Measurements from ENCODE around the gene PIK3CA.
"Not testable (repeated sequence)": the region's sequence is repeated elsewhere in the genome, so short reads cannot be mapped to it uniquely, and the experiment has no call there.

PIK3CA gene

GRCh38 chr3:179196098-179196497 lies 47.9 kb downstream of the PIK3CA start:
- no peaks in the 10 kb centered on the region for H3K4me1 ChIP-seq (ENCODE audit: control insufficient read depth, insufficient read depth, low read length)
- no peaks in the 10 kb centered on the region for H3K9me3 ChIP-seq (ENCODE audit: control insufficient read depth in 2 of 2, low read length in 2 of 2)
- no peak overlapping the region for H3K4me3 ChIP-seq (ENCODE audit: low read length in 2 of 2)
- H3K27me3 ChIP-seq (ENCODE audit: control insufficient read depth in 1 of 2, insufficient read depth in 2 of 2, low read length in 2 of 2) = no peaks in the 10 kb centered on the region
- H3K36me3 ChIP-seq (ENCODE audit: control insufficient read depth in 2 of 2, insufficient read depth in 2 of 2, low read length in 2 of 2) = no peaks in the 10 kb centered on the region
- H3K9ac ChIP-seq (ENCODE audit: low read length in 2 of 2) = no peak overlapping the region
- no peak overlapping the region for H3K27ac ChIP-seq (ENCODE audit: low read length)

- H3K27me3 ChIP-seq (ENCODE audit: control insufficient read depth in 1 of 2, insufficient read depth in 2 of 2, low read length in 2 of 2) = no peaks in the 10 kb centered on the region
- no peak overlapping the region for H3K4me3 ChIP-seq (ENCODE audit: low read length in 2 of 2)
- no peak overlapping the region for H3K27ac ChIP-seq (ENCODE audit: low read length)
- no peaks in the 10 kb centered on the region for H3K9me3 ChIP-seq (ENCODE audit: control insufficient read depth in 2 of 2, low read length in 2 of 2)
- no peaks in the 10 kb centered on the region for H3K36me3 ChIP-seq (ENCODE audit: control insufficient read depth in 2 of 2, insufficient read depth in 2 of 2, low read length in 2 of 2)
- H3K9ac ChIP-seq (ENCODE audit: low read length in 2 of 2) = no peak overlapping the region
- H3K4me1 ChIP-seq (ENCODE audit: control insufficient read depth, insufficient read depth, low read length) = no peaks in the 10 kb centered on the region
Measured at GRCh38 chr3:179196700-179197099, 48.5 kb downstream of the PIK3CA start.

GRCh38 chr3:179200790-179201189 lies 52.6 kb downstream of the PIK3CA start:
- Histone ChIP-seq H3K36me3 (ENCODE audit: control insufficient read depth in 2 of 2, insufficient read depth in 2 of 2, low read length in 2 of 2) (peaks cover 2 to 5% of the 10 kb centered on the region in 2 donors), H3K4me1 (ENCODE audit: control insufficient read depth, insufficient read depth, low read length) (no peaks in the 10 kb centered on the region), H3K9ac (ENCODE audit: low read length in 2 of 2) (no peak overlapping the region), H3K9me3 (ENCODE audit: control insufficient read depth in 2 of 2, low read length in 2 of 2) (no peaks in the 10 kb centered on the region), H3K27me3 (ENCODE audit: control insufficient read depth in 1 of 2, insufficient read depth in 2 of 2, low read length in 2 of 2) (no peaks in the 10 kb centered on the region), H3K4me3 (ENCODE audit: low read length in 2 of 2) (no peak overlapping the region), H3K27ac (ENCODE audit: low read length) (no peak overlapping the region)

GRCh38 chr3:179215550-179215949 lies 67.4 kb downstream of the PIK3CA start:
- not testable (repeated sequence) for H3K9ac ChIP-seq (ENCODE audit: low read length in 2 of 2); H3K27ac ChIP-seq (ENCODE audit: low read length); H3K36me3 ChIP-seq (ENCODE audit: control insufficient read depth in 2 of 2, insufficient read depth in 2 of 2, low read length in 2 of 2); H3K4me3 ChIP-seq (ENCODE audit: low read length in 2 of 2); H3K27me3 ChIP-seq (ENCODE audit: control insufficient read depth in 1 of 2, insufficient read depth in 2 of 2, low read length in 2 of 2); H3K4me1 ChIP-seq (ENCODE audit: control insufficient read depth, insufficient read depth, low read length); H3K9me3 ChIP-seq (ENCODE audit: control insufficient read depth in 2 of 2, low read length in 2 of 2)

- not testable (repeated sequence) for H3K9ac ChIP-seq (ENCODE audit: low read length in 2 of 2); H3K9me3 ChIP-seq (ENCODE audit: control insufficient read depth in 2 of 2, low read length in 2 of 2); H3K27ac ChIP-seq (ENCODE audit: low read length); H3K4me1 ChIP-seq (ENCODE audit: control insufficient read depth, insufficient read depth, low read length); H3K27me3 ChIP-seq (ENCODE audit: control insufficient read depth in 1 of 2, insufficient read depth in 2 of 2, low read length in 2 of 2); H3K4me3 ChIP-seq (ENCODE audit: low read length in 2 of 2); H3K36me3 ChIP-seq (ENCODE audit: control insufficient read depth in 2 of 2, insufficient read depth in 2 of 2, low read length in 2 of 2)
Measured at GRCh38 chr3:179218213-179218612, 70.1 kb downstream of the PIK3CA start.

GRCh38 chr3:179223548-179223947 lies 75.4 kb downstream of the PIK3CA start:
- Histone ChIP-seq H3K4me1 (ENCODE audit: control insufficient read depth, insufficient read depth, low read length) (no peaks in the 10 kb centered on the region), H3K27ac (ENCODE audit: low read length) (no peak overlapping the region), H3K9me3 (ENCODE audit: control insufficient read depth in 2 of 2, low read length in 2 of 2) (no peaks in the 10 kb centered on the region), H3K27me3 (ENCODE audit: control insufficient read depth in 1 of 2, insufficient read depth in 2 of 2, low read length in 2 of 2) (no peaks in the 10 kb centered on the region), H3K36me3 (ENCODE audit: control insufficient read depth in 2 of 2, insufficient read depth in 2 of 2, low read length in 2 of 2) (peaks cover 0 to 10% of the 10 kb centered on the region in 2 donors), H3K4me3 (ENCODE audit: low read length in 2 of 2) (no peak overlapping the region), H3K9ac (ENCODE audit: low read length in 2 of 2) (no peak overlapping the region)

GRCh38 chr3:179224584-179224983 lies 76.4 kb downstream of the PIK3CA start:
- Histone ChIP-seq H3K9me3 (ENCODE audit: control insufficient read depth in 2 of 2, low read length in 2 of 2) (no peaks in the 10 kb centered on the region), H3K36me3 (ENCODE audit: control insufficient read depth in 2 of 2, insufficient read depth in 2 of 2, low read length in 2 of 2) (peaks cover 0 to 10% of the 10 kb centered on the region in 2 donors), H3K4me1 (ENCODE audit: control insufficient read depth, insufficient read depth, low read length) (no peaks in the 10 kb centered on the region), H3K27ac (ENCODE audit: low read length) (no peak overlapping the region), H3K27me3 (ENCODE audit: control insufficient read depth in 1 of 2, insufficient read depth in 2 of 2, low read length in 2 of 2) (no peaks in the 10 kb centered on the region), H3K9ac (ENCODE audit: low read length in 2 of 2) (no peak overlapping the region), H3K4me3 (ENCODE audit: low read length in 2 of 2) (no peak overlapping the region)

- Histone ChIP-seq H3K36me3 (ENCODE audit: control insufficient read depth in 2 of 2, insufficient read depth in 2 of 2, low read length in 2 of 2) (peaks cover 3 to 8% of the 10 kb centered on the region in 2 donors), H3K4me3 (ENCODE audit: low read length in 2 of 2) (no peak overlapping the region), H3K27ac (ENCODE audit: low read length) (no peak overlapping the region), H3K4me1 (ENCODE audit: control insufficient read depth, insufficient read depth, low read length) (no peaks in the 10 kb centered on the region), H3K9me3 (ENCODE audit: control insufficient read depth in 2 of 2, low read length in 2 of 2) (no peaks in the 10 kb centered on the region), H3K9ac (ENCODE audit: low read length in 2 of 2) (no peak overlapping the region), H3K27me3 (ENCODE audit: control insufficient read depth in 1 of 2, insufficient read depth in 2 of 2, low read length in 2 of 2) (no peaks in the 10 kb centered on the region)
Measured at GRCh38 chr3:179227349-179227748, 79.2 kb downstream of the PIK3CA start.

GRCh38 chr3:179229177-179229576 lies 81.0 kb downstream of the PIK3CA start:
- Histone ChIP-seq H3K9me3 (ENCODE audit: control insufficient read depth in 2 of 2, low read length in 2 of 2) (no peaks in the 10 kb centered on the region), H3K9ac (ENCODE audit: low read length in 2 of 2) (no peak overlapping the region), H3K4me1 (ENCODE audit: control insufficient read depth, insufficient read depth, low read length) (no peaks in the 10 kb centered on the region), H3K4me3 (ENCODE audit: low read length in 2 of 2) (no peak overlapping the region), H3K36me3 (ENCODE audit: control insufficient read depth in 2 of 2, insufficient read depth in 2 of 2, low read length in 2 of 2) (peaks cover 6 to 9% of the 10 kb centered on the region in 2 donors), H3K27ac (ENCODE audit: low read length) (no peak overlapping the region), H3K27me3 (ENCODE audit: control insufficient read depth in 1 of 2, insufficient read depth in 2 of 2, low read length in 2 of 2) (no peaks in the 10 kb centered on the region)

- no peak overlapping the region for H3K4me3 ChIP-seq (ENCODE audit: low read length in 2 of 2)
- H3K9ac ChIP-seq (ENCODE audit: low read length in 2 of 2) = no peak overlapping the region
- H3K9me3 ChIP-seq (ENCODE audit: control insufficient read depth in 2 of 2, low read length in 2 of 2) = no peaks in the 10 kb centered on the region
- H3K27ac ChIP-seq (ENCODE audit: low read length) = no peak overlapping the region
- H3K27me3 ChIP-seq (ENCODE audit: control insufficient read depth in 1 of 2, insufficient read depth in 2 of 2, low read length in 2 of 2) = no peaks in the 10 kb centered on the region
- H3K4me1 ChIP-seq (ENCODE audit: control insufficient read depth, insufficient read depth, low read length) = no peaks in the 10 kb centered on the region
- peaks cover 6% of the 10 kb centered on the region in 2 donors for H3K36me3 ChIP-seq (ENCODE audit: control insufficient read depth in 2 of 2, insufficient read depth in 2 of 2, low read length in 2 of 2)
Measured at GRCh38 chr3:179233043-179233442, 84.9 kb downstream of the PIK3CA start.

- no peak overlapping the region for H3K4me3 ChIP-seq (ENCODE audit: low read length in 2 of 2)
- H3K36me3 ChIP-seq (ENCODE audit: control insufficient read depth in 2 of 2, insufficient read depth in 2 of 2, low read length in 2 of 2) = peaks cover 6% of the 10 kb centered on the region in 2 donors
- H3K9ac ChIP-seq (ENCODE audit: low read length in 2 of 2) = no peak overlapping the region
- no peaks in the 10 kb centered on the region for H3K4me1 ChIP-seq (ENCODE audit: control insufficient read depth, insufficient read depth, low read length)
- no peaks in the 10 kb centered on the region for H3K9me3 ChIP-seq (ENCODE audit: control insufficient read depth in 2 of 2, low read length in 2 of 2)
- H3K27ac ChIP-seq (ENCODE audit: low read length) = no peak overlapping the region
- H3K27me3 ChIP-seq (ENCODE audit: control insufficient read depth in 1 of 2, insufficient read depth in 2 of 2, low read length in 2 of 2) = no peaks in the 10 kb centered on the region
Measured at GRCh38 chr3:179234199-179234598, 86.0 kb downstream of the PIK3CA start.
